Measurements from ENCODE around the gene ISL2. TPM values are rescaled to one million over a fixed set of nuclear protein-coding genes. Genes with fewer than 3 reads are reported as not detected.

ISL2 gene
- total and polyA plus RNA-seq, 9 of the 15 experiments (the other 6 are each of a cell fraction or from before 2014, with no cell fraction given): 0.15 to 23.7 (median 4.0) TPM

DNA sequence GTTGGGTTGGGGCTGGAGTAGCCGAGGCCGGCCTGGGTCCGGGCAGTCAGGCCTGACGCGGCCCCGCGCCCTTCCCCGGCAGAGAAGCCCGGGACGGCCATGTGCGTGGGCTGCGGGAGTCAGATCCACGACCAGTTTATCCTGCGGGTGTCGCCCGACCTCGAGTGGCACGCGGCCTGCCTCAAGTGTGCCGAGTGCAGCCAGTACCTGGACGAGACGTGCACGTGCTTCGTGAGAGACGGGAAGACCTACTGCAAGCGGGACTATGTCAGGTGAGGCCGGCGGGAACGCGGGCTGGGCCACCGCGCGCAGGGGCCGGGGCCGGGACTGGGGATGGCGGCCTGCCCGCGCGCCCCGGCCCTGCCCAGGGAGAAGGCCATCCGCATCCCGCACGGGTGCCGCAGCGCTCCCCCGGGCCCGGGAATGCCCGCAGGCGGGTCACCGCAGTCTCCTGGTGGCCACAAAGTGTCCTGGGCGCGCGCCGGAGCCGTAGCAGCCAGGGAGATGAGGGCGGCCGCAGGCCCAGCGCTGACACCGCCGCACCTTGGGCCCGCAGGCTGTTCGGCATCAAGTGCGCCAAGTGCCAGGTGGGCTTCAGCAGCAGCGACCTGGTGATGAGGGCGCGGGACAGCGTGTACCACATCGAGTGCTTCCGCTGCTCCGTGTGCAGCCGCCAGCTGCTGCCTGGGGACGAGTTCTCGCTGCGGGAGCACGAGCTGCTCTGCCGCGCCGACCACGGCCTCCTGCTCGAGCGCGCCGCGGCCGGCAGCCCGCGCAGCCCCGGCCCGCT lies 1.3 kb downstream of the ISL2 start (continued):
- TF ChIP-seq HDAC2 (IDR thresholded peaks at IDR 0.05) (no peak), BCOR (IDR thresholded peaks at IDR 0.05) (no peak), ZNF408 (CRISPR knock-in tag; IDR thresholded peaks at IDR 0.05; ENCODE audit: low read depth) (no peak), CHD4 (IDR thresholded peaks at IDR 0.05; ENCODE audit: insufficient read depth, insufficient replicate concordance, low read depth, low read length, poor library complexity, severe bottlenecking) (no peak), MCM7 (IDR thresholded peaks at IDR 0.05) (no peak)
- TF ChIP-seq, protein P1, sequence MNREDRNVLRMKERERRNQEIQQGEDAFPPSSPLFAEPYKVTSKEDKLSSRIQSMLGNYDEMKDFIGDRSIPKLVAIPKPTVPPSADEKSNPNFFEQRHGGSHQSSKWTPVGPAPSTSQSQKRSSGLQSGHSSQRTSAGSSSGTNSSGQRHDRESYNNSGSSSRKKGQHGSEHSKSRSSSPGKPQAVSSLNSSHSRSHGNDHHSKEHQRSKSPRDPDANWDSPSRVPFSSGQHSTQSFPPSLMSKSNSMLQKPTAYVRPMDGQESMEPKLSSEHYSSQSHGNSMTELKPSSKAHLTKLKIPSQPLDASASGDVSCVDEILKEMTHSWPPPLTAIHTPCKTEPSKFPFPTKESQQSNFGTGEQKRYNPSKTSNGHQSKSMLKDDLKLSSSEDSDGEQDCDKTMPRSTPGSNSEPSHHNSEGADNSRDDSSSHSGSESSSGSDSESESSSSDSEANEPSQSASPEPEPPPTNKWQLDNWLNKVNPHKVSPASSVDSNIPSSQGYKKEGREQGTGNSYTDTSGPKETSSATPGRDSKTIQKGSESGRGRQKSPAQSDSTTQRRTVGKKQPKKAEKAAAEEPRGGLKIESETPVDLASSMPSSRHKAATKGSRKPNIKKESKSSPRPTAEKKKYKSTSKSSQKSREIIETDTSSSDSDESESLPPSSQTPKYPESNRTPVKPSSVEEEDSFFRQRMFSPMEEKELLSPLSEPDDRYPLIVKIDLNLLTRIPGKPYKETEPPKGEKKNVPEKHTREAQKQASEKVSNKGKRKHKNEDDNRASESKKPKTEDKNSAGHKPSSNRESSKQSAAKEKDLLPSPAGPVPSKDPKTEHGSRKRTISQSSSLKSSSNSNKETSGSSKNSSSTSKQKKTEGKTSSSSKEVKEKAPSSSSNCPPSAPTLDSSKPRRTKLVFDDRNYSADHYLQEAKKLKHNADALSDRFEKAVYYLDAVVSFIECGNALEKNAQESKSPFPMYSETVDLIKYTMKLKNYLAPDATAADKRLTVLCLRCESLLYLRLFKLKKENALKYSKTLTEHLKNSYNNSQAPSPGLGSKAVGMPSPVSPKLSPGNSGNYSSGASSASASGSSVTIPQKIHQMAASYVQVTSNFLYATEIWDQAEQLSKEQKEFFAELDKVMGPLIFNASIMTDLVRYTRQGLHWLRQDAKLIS (CRISPR knock-in tag; IDR thresholded peaks at IDR 0.05): peak; percentile 39; the same call in 1 of the 2 replicates
- TF ChIP-seq, protein P2, sequence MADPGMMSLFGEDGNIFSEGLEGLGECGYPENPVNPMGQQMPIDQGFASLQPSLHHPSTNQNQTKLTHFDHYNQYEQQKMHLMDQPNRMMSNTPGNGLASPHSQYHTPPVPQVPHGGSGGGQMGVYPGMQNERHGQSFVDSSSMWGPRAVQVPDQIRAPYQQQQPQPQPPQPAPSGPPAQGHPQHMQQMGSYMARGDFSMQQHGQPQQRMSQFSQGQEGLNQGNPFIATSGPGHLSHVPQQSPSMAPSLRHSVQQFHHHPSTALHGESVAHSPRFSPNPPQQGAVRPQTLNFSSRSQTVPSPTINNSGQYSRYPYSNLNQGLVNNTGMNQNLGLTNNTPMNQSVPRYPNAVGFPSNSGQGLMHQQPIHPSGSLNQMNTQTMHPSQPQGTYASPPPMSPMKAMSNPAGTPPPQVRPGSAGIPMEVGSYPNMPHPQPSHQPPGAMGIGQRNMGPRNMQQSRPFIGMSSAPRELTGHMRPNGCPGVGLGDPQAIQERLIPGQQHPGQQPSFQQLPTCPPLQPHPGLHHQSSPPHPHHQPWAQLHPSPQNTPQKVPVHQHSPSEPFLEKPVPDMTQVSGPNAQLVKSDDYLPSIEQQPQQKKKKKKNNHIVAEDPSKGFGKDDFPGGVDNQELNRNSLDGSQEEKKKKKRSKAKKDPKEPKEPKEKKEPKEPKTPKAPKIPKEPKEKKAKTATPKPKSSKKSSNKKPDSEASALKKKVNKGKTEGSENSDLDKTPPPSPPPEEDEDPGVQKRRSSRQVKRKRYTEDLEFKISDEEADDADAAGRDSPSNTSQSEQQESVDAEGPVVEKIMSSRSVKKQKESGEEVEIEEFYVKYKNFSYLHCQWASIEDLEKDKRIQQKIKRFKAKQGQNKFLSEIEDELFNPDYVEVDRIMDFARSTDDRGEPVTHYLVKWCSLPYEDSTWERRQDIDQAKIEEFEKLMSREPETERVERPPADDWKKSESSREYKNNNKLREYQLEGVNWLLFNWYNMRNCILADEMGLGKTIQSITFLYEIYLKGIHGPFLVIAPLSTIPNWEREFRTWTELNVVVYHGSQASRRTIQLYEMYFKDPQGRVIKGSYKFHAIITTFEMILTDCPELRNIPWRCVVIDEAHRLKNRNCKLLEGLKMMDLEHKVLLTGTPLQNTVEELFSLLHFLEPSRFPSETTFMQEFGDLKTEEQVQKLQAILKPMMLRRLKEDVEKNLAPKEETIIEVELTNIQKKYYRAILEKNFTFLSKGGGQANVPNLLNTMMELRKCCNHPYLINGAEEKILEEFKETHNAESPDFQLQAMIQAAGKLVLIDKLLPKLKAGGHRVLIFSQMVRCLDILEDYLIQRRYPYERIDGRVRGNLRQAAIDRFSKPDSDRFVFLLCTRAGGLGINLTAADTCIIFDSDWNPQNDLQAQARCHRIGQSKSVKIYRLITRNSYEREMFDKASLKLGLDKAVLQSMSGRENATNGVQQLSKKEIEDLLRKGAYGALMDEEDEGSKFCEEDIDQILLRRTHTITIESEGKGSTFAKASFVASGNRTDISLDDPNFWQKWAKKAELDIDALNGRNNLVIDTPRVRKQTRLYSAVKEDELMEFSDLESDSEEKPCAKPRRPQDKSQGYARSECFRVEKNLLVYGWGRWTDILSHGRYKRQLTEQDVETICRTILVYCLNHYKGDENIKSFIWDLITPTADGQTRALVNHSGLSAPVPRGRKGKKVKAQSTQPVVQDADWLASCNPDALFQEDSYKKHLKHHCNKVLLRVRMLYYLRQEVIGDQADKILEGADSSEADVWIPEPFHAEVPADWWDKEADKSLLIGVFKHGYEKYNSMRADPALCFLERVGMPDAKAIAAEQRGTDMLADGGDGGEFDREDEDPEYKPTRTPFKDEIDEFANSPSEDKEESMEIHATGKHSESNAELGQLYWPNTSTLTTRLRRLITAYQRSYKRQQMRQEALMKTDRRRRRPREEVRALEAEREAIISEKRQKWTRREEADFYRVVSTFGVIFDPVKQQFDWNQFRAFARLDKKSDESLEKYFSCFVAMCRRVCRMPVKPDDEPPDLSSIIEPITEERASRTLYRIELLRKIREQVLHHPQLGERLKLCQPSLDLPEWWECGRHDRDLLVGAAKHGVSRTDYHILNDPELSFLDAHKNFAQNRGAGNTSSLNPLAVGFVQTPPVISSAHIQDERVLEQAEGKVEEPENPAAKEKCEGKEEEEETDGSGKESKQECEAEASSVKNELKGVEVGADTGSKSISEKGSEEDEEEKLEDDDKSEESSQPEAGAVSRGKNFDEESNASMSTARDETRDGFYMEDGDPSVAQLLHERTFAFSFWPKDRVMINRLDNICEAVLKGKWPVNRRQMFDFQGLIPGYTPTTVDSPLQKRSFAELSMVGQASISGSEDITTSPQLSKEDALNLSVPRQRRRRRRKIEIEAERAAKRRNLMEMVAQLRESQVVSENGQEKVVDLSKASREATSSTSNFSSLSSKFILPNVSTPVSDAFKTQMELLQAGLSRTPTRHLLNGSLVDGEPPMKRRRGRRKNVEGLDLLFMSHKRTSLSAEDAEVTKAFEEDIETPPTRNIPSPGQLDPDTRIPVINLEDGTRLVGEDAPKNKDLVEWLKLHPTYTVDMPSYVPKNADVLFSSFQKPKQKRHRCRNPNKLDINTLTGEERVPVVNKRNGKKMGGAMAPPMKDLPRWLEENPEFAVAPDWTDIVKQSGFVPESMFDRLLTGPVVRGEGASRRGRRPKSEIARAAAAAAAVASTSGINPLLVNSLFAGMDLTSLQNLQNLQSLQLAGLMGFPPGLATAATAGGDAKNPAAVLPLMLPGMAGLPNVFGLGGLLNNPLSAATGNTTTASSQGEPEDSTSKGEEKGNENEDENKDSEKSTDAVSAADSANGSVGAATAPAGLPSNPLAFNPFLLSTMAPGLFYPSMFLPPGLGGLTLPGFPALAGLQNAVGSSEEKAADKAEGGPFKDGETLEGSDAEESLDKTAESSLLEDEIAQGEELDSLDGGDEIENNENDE (IDR thresholded peaks at IDR 0.05; ENCODE audit: low read depth, low read length): no peak
- TF ChIP-seq, protein P3, sequence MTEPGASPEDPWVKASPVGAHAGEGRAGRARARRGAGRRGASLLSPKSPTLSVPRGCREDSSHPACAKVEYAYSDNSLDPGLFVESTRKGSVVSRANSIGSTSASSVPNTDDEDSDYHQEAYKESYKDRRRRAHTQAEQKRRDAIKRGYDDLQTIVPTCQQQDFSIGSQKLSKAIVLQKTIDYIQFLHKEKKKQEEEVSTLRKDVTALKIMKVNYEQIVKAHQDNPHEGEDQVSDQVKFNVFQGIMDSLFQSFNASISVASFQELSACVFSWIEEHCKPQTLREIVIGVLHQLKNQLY (CRISPR knock-in tag; conservative IDR thresholded peaks at IDR 0.05): 0 out of 4 replicates have a peak, but pooled peaks of 1 of the 2 experiments have one; percentile 35
- TF ChIP-seq, protein P4, sequence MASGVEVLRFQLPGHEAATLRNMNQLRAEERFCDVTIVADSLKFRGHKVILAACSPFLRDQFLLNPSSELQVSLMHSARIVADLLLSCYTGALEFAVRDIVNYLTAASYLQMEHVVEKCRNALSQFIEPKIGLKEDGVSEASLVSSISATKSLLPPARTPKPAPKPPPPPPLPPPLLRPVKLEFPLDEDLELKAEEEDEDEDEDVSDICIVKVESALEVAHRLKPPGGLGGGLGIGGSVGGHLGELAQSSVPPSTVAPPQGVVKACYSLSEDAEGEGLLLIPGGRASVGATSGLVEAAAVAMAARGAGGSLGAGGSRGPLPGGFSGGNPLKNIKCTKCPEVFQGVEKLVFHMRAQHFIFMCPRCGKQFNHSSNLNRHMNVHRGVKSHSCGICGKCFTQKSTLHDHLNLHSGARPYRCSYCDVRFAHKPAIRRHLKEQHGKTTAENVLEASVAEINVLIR (CRISPR knock-in tag; IDR thresholded peaks at IDR 0.05): no peak
